Osteocyte (in vitro differentiated cells): ENCODE results near the gene IARS1. TPM values are rescaled to one million over a fixed set of nuclear protein-coding genes. Genes with fewer than 3 reads are reported as not detected.

Experiments
- DNase-seq: peaks from one replicate; pipeline ENCODE4 v3.0.0; 2021; ENCODE audit warnings: mixed read lengths; ENCODE audit not compliant: unreplicated experiment; ENCODE audit errors: extremely low spot score
- H3K27ac Mint-ChIP-seq: one replicate; pipeline ENCODE4 v1.8.0; 2021; ENCODE audit warnings: mild to moderate bottlenecking, mixed read lengths; ENCODE audit not compliant: unreplicated experiment
- H3K27me3 Mint-ChIP-seq: one replicate; pipeline ENCODE4 v1.8.0; 2021; ENCODE audit warnings: mixed read lengths; ENCODE audit not compliant: unreplicated experiment
- H3K36me3 Mint-ChIP-seq: one replicate; pipeline ENCODE4 v1.8.0; 2021; ENCODE audit warnings: mixed read lengths; ENCODE audit not compliant: unreplicated experiment
- H3K4me1 Mint-ChIP-seq: one replicate; pipeline ENCODE4 v1.8.0; 2021; ENCODE audit warnings: mixed read lengths; ENCODE audit not compliant: unreplicated experiment
- H3K4me3 Mint-ChIP-seq: one replicate; pipeline ENCODE4 v1.8.0; 2021; ENCODE audit warnings: mild to moderate bottlenecking, moderate library complexity, mixed read lengths; ENCODE audit not compliant: unreplicated experiment
- H3K9me3 Mint-ChIP-seq: one replicate; pipeline ENCODE4 v1.8.0; 2021; ENCODE audit warnings: mixed read lengths; ENCODE audit not compliant: unreplicated experiment
- CTCF ChIP-seq: fragments of 200-600 bp; sonication (generic); IDR thresholded peaks from 2 replicates; pipeline ENCODE4 v1.5.0; 2021; ENCODE audit warnings: antibody characterized with exemption, mild to moderate bottlenecking, moderate library complexity
- total RNA-seq: library from RNA; stranded (reverse); gene quantifications from 2 replicates; pipeline ENCODE4 v1.2.1, GENCODE V29; 2021

The IARS1 gene
- total RNA-seq, 1 donor from 2014 or later, result 212 TPM

GRCh38 chr9:92332577-92333281 is 39.2 kb upstream of the IARS1 start:
- H3K27me3 Mint-ChIP-seq, result no peaks in the 10 kb centered on the region
- DNase-seq, result no peak
- peak overlapping the region; percentile 87 for H3K27ac Mint-ChIP-seq
- no peak overlapping the region for H3K4me3 Mint-ChIP-seq
- H3K36me3 Mint-ChIP-seq, result peaks cover 9% of the 10 kb centered on the region
- no peak for TF ChIP-seq CTCF
- H3K4me1 Mint-ChIP-seq, result peaks cover 33% of the 10 kb centered on the region
- H3K9me3 Mint-ChIP-seq, result no peaks in the 10 kb centered on the region

GRCh38 chr9:92328225-92328624 is 34.7 kb upstream of the IARS1 start:
- peaks cover 51% of the 10 kb centered on the region for H3K4me1 Mint-ChIP-seq
- no peaks in the 10 kb centered on the region for H3K27me3 Mint-ChIP-seq
- H3K27ac Mint-ChIP-seq, result no peak overlapping the region
- H3K36me3 Mint-ChIP-seq, result peaks cover under 1% of the 10 kb centered on the region
- H3K4me3 Mint-ChIP-seq, result no peak overlapping the region
- DNase-seq, result no peak
- H3K9me3 Mint-ChIP-seq, result no peaks in the 10 kb centered on the region
- peak; percentile 66 for TF ChIP-seq CTCF

GRCh38 chr9:92327283-92327850 is 33.9 kb upstream of the IARS1 start:
- Mint-ChIP-seq H3K27ac (no peak overlapping the region), H3K27me3 (no peaks in the 10 kb centered on the region)
- TF ChIP-seq CTCF, result no peak

GRCh38 chr9:92325991-92326500 is 32.5 kb upstream of the IARS1 start:
- no peaks in the 10 kb centered on the region for H3K9me3 Mint-ChIP-seq
- TF ChIP-seq CTCF, result no peak
- peaks cover 8% of the 10 kb centered on the region for H3K36me3 Mint-ChIP-seq
- peaks cover 37% of the 10 kb centered on the region for H3K4me1 Mint-ChIP-seq
- peak overlapping the region; percentile 99 for H3K4me3 Mint-ChIP-seq
- no peak for DNase-seq
- H3K27me3 Mint-ChIP-seq, result no peaks in the 10 kb centered on the region
- H3K27ac Mint-ChIP-seq, result peak overlapping the region; percentile 99

More at GRCh38 chr9:92327283-92327850, 33.9 kb upstream of the IARS1 start:
- no peak for DNase-seq
- Mint-ChIP-seq H3K4me1 (peaks cover 42% of the 10 kb centered on the region), H3K9me3 (no peaks in the 10 kb centered on the region), H3K36me3 (peaks cover 4% of the 10 kb centered on the region), H3K4me3 (peak overlapping the region; percentile 99)

- H3K36me3 Mint-ChIP-seq, result peaks cover 12% of the 10 kb centered on the region
- no peak for TF ChIP-seq CTCF
- no peaks in the 10 kb centered on the region for H3K27me3 Mint-ChIP-seq
- DNase-seq, result peak; percentile 94
- peaks cover 37% of the 10 kb centered on the region for H3K4me1 Mint-ChIP-seq
- H3K4me3 Mint-ChIP-seq, result peak within 1 kb of the TSS; percentile 99
- H3K27ac Mint-ChIP-seq, result peak within 1 kb of the TSS; percentile 99
- no peaks in the 10 kb centered on the region for H3K9me3 Mint-ChIP-seq
Measured at GRCh38 chr9:92325269-92325990, 31.9 kb upstream of the IARS1 start, which contains the start of the genes CENPP and NOL8. Gene CENPP (plus strand): TSS chr9:92325953. Gene NOL8 (minus strand): TSS chr9:92325350. CDS start chr9:92324161, 1,189 bp downstream.
